Measurements from ENCODE around the gene NPAS3.

DNA sequence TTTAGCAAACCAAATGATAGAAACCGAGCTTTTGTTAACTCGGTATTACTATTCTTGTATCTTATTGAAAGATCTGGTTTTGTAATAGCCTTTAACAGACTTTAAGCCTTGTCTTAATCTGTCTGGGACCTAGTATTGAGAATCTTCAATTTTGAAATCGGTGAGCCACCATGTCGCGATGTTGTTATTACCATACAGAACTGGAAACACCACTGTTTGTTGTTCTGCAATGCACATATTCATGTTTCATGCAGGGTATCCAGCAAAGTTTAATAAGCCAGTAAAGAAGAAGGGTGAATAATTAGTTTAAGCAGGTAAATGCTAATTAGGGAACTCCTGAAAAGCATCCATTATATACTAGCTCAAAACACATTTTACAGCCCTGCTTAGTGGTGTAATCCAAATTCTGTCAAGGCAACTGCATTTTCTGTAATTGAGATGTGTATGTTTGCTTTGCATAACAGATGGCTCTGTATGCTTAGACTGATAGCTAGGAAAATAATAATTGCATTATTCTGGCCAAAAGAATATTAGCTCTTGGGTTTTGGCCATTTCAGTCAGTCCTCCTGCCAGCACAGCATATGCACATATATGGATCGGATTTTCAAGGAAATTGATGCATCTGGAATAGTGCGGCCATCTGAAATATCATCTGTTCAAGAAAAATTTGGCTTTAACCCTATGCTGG lies 623.0 kb downstream of the NPAS3 start:
- TF ChIP-seq POLR2AphosphoS5 (IDR thresholded peaks at IDR 0.05; ENCODE audit: low read depth, low read length) (no peak), POU2F2 (IDR thresholded peaks at IDR 0.05; ENCODE audit: low read depth, low read length) (no peak), TAF1 (IDR thresholded peaks at IDR 0.05; ENCODE audit: low read depth, low read length) (no peak)
